ENCODE results near the gene CCDC136.

CCDC136 gene

GRCh38 chr7:128807191-128807590 lies 15.4 kb downstream of the CCDC136 start:
- DNase-seq, result no peak

- DNase-seq, result no peak
These were observed 17.6 kb downstream of the CCDC136 start for GRCh38 chr7:128809363-128809762.

- DNase-seq, result no peak
These were observed 18.7 kb downstream of the CCDC136 start for GRCh38 chr7:128810473-128810872.

GRCh38 chr7:128810997-128811396 lies 19.2 kb downstream of the CCDC136 start:
- no peak for DNase-seq

- no peak for DNase-seq
These were observed 20.1 kb downstream of the CCDC136 start for GRCh38 chr7:128811631-128812430.

- DNase-seq, result no peak
These were observed 20.9 kb downstream of the CCDC136 start for GRCh38 chr7:128812514-128813168.

- no peak for DNase-seq
These were observed 22.7 kb downstream of the CCDC136 start for GRCh38 chr7:128814499-128814898.

- no peak for DNase-seq
These were observed 23.6 kb downstream of the CCDC136 start for GRCh38 chr7:128815289-128815942.

- DNase-seq, result no peak
These were observed 26.9 kb downstream of the CCDC136 start for GRCh38 chr7:128818694-128819093.

GRCh38 chr7:128821724-128822123 lies 30.0 kb downstream of the CCDC136 start:
- no peak for DNase-seq

- no peak for DNase-seq
These were observed 34.7 kb downstream of the CCDC136 start for GRCh38 chr7:128826512-128826911.

GRCh38 chr7:128826916-128827247 lies 35.1 kb downstream of the CCDC136 start:
- DNase-seq, result no peak

- DNase-seq, result no peak
These were observed 35.6 kb downstream of the CCDC136 start for GRCh38 chr7:128827248-128827958.

GRCh38 chr7:128827971-128828711 lies 36.4 kb downstream of the CCDC136 start:
- no peak for DNase-seq

- DNase-seq, result no peak
These were observed 37.8 kb downstream of the CCDC136 start for GRCh38 chr7:128829391-128830166.

GRCh38 chr7:128830231-128831177 lies 38.7 kb downstream of the CCDC136 start, which contains the start of gene FLNC:
FLNC (plus strand) TSS chr7:128830406; CDS start chr7:128830638, 232 bp downstream.
- DNase-seq, result peak; percentile 29 to 42

- DNase-seq, result no peak
These were observed 39.6 kb downstream of the CCDC136 start for GRCh38 chr7:128831178-128831993.

GRCh38 chr7:128831994-128832879 lies 40.5 kb downstream of the CCDC136 start:
- DNase-seq, result no peak

GRCh38 chr7:128832880-128833147 lies 41.0 kb downstream of the CCDC136 start:
- no peak for DNase-seq

All from activated CD4-positive, alpha-beta T cell treated with anti-CD3 and anti-CD28 coated beads, Interleukin-2, amount 50 U/mL, for 48 hours (primary cell).